HL-60 (cell line): ENCODE measurements around the gene CFLAR.

ENCODE experiments used
- DNase-seq, 2 experiments: peaks; one replicate each; pipeline ENCODE4 v3.0.0-alpha.2; 2010 to 2020; ENCODE audit warnings: low read depth in 1 of 2, low spot score in 1 of 2
- H3K27ac ChIP-seq: fragments of 250-450 bp; sonication (Bioruptor Pico); replicated peaks from 2 replicates; pipeline ENCODE4 v1.5.1; 2020; ENCODE audit warnings: mild to moderate bottlenecking, moderate library complexity
- H3K27me3 ChIP-seq: fragments of 250-450 bp; sonication (Bioruptor Pico); 2 replicates; pipeline ENCODE4 v1.5.1; 2021; ENCODE audit warnings: mild to moderate bottlenecking, moderate library complexity; ENCODE audit not compliant: insufficient read depth, poor library complexity, severe bottlenecking
- H3K4me3 ChIP-seq: replicated peaks from 2 replicates; pipeline ENCODE4 v1.5.1; 2011; ENCODE audit warnings: mild to moderate bottlenecking, control low read depth, low read length; ENCODE audit not compliant: insufficient read depth
- CTCF ChIP-seq: IDR thresholded peaks from one replicate; pipeline ENCODE4 v1.5.1; 2011; ENCODE audit warnings: low read length, control low read depth, inconsistent platforms; ENCODE audit not compliant: insufficient read depth
- GABPA ChIP-seq: IDR thresholded peaks from 2 replicates; pipeline ENCODE4 v1.6.1; 2012; ENCODE audit warnings: low read depth
- POLR2AphosphoS5 ChIP-seq: IDR thresholded peaks from 2 replicates; pipeline ENCODE4 v1.6.1; 2012; ENCODE audit warnings: low read depth
- REST ChIP-seq: IDR thresholded peaks from 2 replicates; pipeline ENCODE4 v1.6.1; 2012; ENCODE audit warnings: low read depth; ENCODE audit not compliant: insufficient replicate concordance
- SPI1 ChIP-seq: IDR thresholded peaks from 2 replicates; pipeline ENCODE4 v1.6.1; 2012; ENCODE audit warnings: low read depth, mild to moderate bottlenecking, borderline replicate concordance

Gene CFLAR

GRCh38 chr2:201216918-201217317 is 101.0 kb downstream of the CFLAR start:
- Histone ChIP-seq H3K4me3 (no peak overlapping the region), H3K27ac (no peak overlapping the region), H3K27me3 (no peaks in the 10 kb centered on the region)
- no peak for DNase-seq
- TF ChIP-seq GABPA (no peak), REST (no peak), SPI1 (no peak), POLR2AphosphoS5 (no peak), CTCF (no peak)

- Histone ChIP-seq H3K27ac (no peak overlapping the region), H3K4me3 (no peak overlapping the region), H3K27me3 (no peaks in the 10 kb centered on the region)
- TF ChIP-seq REST (no peak), SPI1 (no peak), POLR2AphosphoS5 (no peak), GABPA (no peak), CTCF (no peak)
- no peak for DNase-seq
Observed at GRCh38 chr2:201218780-201219179, 102.8 kb downstream of the CFLAR start.

GRCh38 chr2:201219328-201220096 is 103.5 kb downstream of the CFLAR start:
- DNase-seq = no peak
- H3K27ac ChIP-seq = no peak overlapping the region
- TF ChIP-seq POLR2AphosphoS5 = no peak
- no peak for TF ChIP-seq CTCF
- TF ChIP-seq REST = no peak
- no peak for TF ChIP-seq GABPA
- no peak for TF ChIP-seq SPI1
- H3K27me3 ChIP-seq = no peaks in the 10 kb centered on the region
- H3K4me3 ChIP-seq = no peak overlapping the region
